HG02852 (cell line): ENCODE measurements around the gene EDEM1.
"Not testable (repeated sequence)": the region's sequence is repeated elsewhere in the genome, so short reads cannot be mapped to it uniquely, and the experiment has no call there.

ENCODE experiments used
- ATAC-seq: cut with Tn5 transposase; IDR thresholded peaks from one replicate; pipeline ENCODE4 v1.9.1; 2021; ENCODE audit warnings: mild to moderate bottlenecking, moderate library complexity; ENCODE audit not compliant: unreplicated experiment

Gene EDEM1

DNA sequence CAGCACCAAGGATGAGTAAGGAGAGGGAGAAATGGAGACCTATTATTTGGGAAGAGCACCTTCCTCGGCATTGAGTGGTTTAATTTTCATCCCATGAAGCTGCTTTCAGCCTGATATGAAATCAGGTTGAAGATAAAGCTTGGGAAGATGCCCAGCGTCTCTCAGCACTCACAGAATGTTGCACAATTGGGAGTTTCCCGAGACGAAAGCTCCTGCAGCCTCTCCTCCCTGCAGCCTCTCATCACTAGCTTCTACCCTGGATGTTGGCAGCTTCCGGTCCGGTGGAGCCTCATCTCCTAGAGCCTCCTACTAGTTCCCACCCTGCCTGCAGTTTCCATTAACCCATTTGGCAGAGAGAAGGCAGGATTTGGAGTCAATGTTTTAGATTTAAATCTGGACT is 40.3 kb downstream of the EDEM1 start:
- no peak for ATAC-seq

DNA sequence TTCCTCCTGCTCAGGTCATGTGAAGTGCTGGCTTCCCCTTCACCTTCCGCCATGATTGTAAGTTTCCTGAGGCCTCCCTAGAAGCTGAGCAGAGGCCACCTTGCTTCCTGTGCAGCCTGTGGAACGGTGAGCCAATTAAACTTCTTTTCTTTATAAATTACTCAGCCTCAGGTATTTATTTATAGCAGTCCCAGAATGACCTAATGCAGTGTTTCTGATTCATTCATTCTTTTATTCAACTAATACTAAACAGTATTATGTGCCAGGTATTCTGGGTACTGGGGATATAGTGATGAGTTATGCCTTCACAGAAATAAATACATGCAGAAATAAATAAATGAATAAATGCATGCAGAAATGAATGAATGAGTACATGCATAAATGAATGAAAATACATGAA is 41.9 kb downstream of the EDEM1 start:
- ATAC-seq, result no peak

DNA sequence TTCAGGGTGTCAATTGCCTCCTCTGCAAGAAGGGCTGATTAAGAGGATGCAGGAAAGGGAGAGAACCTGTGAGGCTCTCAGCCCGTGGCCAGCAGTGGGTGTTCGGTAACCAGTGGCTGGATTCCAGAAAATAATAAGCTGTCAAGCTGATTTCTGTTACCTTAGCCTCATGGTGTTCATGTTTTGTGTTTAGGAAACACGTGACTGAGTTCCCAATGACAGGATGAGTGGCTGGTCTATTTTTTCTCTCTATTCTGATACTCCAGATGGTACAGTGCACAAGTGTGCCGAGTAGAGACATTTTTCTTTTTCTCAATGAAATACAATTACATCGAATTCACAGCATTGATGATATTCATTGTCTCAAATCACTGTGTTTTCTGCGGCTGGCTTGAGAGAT is 43.6 kb downstream of the EDEM1 start:
- no peak for ATAC-seq

DNA sequence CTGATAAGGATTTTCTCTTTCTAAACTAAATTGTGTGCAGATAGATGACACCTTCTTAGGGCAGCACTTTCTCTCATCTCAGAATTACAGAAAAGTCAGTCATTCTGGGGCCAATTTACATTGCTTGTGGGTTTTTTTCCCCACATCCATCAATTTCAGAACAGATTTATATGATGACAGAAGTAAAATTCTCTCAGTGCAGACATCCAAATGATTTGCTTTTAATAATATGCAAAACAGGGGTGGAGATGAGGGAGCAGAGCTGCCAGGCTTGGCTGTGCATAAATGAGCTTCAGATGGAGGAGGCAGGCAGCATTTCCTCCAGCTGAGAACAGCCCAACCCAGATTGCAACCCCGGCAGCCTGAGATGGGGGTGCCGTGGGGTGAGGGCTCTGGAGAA is 44.0 kb downstream of the EDEM1 start:
- ATAC-seq, result no peak

DNA sequence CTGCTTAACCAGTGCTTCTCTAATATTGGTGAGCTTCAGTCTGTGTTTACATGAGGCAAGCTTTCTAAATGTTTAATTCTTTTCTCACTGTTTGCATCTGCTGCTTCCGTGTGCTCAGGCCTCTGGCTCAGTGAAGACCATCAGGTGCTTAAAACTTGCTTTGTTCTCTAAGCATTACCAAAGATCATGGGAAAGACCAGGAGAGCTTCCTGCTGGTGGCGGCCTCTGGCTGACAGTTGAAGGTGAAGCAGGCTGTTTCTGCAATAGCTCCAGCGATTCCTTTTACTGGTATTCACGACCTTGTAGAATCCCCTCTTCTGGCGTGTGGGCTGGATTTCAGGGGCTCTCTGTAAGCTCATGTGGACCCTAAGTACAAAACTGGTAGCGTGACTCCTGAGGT is 45.1 kb downstream of the EDEM1 start:
- no peak for ATAC-seq

DNA sequence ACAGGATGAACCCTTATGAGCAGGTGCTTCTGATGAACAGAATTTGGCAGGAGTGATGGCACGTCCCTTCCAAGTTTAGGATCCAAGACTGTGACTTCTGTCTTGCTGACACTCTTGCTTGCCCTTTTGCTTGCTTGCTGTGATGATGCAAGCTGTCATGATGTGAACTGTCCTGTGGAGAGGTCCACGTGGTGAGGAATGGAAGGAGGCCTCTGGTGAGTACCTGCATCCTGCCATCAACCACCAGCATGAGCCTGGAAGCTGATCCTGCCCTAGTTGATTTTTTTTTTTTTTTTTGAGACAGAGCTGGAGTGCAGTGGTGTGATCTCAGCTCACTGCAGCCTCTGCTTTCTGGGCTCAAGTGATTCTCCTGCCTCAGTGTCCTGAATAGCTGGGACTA is 45.5 kb downstream of the EDEM1 start:
- ATAC-seq, result no peak

DNA sequence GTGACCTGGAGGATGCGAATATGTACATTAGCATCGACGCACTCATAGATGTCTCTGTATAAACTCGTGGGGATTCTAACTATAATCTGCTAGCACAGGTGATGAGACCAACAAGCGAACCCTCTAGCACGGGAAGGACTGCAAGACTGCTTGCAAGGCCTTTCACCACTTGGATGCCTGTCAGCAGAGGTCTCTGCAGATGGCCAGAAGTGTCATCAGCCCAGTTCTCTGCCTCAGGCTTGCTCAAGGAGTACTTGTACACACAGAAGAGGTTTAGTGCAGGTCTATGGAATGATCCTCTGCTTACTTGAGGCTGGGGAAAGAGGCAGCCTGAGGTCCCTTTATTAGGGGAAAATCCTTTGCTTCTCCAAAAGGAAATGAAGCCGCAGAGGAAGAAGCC is 48.1 kb downstream of the EDEM1 start:
- ATAC-seq, result no peak

DNA sequence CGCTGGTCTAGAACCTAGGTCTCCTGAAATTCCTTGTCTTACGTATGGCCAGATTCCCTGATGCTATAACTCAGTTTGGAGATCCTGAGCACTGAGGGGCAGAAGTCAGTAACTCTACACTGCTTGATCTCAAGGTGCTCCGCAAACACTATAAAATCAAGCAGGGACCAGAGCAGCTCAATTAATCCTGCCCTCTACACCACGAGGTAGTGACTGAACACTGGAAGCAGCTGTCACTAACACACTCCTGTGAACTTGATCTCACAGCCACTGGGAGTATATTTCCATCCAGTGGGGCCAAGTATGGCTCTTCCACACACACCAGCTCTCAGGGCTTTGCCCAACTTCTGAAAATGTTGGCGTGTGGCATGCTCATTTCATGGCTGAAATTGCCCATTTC is 51.0 kb downstream of the EDEM1 start:
- no peak for ATAC-seq

DNA sequence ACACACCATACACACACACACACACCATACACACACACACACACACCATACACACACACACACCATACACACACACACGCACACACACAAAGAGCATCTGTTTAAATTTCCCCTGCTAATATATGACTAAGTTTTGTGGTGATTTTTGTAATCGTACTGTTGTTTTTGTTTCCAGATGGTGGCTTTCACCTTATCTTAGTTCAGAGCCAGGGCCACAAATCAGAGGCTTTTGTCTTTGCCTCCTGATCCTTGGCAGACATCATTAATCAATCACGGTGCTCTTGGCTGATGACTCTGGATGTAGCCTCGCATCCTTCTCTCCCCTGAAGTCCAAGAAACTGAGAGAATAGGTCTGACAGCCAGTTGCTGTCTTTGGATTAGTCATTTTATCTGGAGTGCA is 52.1 kb downstream of the EDEM1 start:
- no peak for ATAC-seq

DNA sequence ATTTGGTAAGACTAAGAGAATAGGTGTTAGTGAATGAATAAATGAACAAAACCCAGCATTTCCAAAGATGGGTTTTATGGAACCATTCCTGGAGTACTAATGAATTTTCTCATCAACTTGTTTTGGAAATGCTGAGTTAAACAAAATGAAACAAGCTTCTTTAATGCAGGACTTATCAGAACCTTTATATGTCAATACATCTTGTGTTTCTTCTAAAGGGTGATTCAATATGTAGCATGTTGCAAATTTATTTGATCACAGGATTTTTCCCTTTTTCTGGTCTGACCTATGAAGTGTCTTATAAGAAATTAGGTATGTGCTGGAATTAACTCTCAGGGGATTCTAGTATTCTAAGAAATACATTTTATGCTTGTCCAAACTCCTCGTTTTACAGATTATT is 53.2 kb downstream of the EDEM1 start:
- ATAC-seq, result no peak

DNA sequence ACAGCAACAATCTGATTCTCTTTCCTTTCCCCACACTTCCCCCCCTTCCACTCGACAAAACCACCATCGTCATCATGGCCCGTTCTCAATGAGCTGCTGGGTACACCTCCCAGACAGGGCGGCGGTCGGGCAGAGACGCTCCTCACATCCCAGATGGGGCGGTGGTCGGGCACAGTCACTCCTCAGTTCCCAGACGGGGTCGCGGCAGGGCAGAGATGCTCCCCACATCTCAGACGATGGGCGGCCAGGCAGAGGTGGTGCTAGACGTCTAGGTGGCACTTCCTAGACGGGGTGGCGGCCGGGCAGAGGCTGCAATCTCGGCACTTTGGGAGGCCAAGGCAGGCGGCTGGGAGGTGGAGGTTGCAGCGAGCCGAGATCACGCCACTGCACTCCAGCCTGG is 55.3 kb downstream of the EDEM1 start:
- not testable (repeated sequence) for ATAC-seq

DNA sequence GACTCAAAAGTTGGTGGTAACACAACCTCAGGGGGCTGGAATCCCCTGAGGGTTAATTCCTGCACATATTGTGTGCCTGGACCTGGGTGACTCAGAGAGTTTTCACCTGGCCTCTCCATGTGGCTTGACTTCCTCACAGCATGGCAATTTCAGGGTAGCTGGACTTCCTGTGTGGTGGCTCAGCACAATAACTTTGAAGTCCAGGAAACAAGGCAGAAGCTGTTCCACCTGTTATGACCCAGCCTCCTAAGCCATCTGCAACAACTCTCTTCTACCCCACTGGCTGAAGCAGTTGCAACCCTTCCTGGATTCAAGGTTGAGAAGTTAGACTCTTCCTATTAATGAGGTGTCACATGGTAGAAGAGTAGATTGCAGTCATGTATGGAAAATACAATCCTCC is 58.4 kb downstream of the EDEM1 start:
- ATAC-seq, result no peak

DNA sequence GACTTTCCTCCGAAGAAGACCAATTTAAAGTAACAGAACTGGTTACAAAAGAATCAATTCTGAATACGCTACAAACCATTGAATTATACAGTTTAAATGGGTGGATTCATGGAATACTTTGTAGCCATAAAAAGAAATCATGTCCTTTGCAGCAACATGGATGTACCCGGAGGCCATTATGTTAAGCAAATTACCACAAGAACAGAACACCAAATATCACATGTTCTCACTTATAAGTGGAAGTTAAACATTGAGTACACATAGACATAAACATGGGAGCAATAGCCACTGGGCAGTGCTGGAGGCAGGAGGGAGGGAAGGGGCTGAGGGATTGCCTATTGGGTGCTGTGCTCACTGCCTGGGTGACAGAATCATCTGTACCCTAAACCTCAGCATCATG is 61.3 kb downstream of the EDEM1 start:
- ATAC-seq, result no peak

DNA sequence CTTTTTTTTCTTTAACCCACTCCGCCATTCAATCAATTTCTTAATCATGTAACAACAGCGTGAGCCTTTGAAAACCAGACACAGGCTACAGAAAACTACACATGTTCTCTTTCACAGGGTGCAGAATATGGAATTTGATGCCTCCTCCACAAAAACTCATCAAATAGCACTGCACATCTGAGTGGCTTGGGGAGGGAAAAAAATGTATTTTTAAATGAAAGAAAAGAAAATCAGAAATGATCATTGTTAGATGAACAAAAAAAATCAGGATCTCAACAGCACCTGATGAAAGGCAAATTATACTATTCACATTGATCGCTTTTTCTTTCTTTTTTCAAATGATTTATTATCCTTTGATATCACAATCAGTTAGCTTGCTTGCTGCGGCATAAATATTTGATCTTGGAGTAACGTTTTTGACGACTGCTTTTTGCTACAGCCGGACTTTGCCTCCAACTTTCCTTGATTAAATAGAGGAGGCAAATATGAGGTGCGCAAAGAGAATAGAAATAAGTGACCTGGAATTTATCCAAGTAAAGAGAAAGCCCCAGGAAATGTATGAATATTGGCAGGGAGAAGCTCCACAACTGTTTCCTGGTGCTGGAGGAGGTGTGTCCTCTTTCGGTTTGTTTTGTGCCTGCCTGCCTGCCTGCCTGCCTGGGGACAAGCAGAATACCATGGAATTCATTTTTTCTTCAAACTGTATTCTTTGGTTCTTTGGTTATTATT is 63.1 kb downstream of the EDEM1 start:
- no peak for ATAC-seq

DNA sequence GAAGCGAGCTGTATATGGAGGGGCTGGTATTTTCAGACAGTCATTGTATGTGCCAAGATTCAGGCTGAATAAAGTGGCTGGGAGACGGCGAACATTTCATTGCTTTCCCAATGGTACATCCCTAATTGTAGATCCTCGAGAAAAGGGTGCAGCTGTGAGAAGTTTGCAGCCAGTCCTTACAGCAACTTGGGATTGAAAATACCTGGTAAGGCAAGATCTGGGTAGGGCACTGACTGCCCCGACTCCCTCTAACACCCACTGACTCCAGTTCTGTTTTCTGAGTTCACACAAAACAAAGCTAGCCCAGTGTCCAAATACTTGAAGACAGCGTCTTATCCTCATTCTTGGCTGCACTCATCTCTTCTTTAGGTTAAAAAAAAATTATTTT is 63.7 kb downstream of the EDEM1 start:
- ATAC-seq, result no peak

DNA sequence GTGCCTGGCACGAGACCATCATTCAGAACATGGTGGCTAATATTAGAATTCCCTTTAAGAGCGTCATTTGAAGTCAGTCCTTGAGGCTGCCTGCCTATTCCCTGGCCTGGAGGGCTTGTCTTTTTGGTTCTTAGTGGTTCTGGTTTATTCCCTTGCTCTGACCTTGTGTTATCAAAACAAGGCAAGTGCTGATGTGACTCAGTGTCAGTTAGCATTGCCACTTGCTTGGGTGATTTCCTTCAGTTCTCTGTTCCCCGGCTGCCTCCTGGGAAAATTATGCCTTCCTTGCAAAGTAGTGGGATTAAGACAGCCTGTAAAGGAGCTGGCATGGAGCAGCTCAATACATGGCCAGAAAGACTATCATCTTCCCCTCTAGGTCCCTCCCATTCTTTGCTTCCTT is 64.6 kb downstream of the EDEM1 start:
- ATAC-seq, result no peak

DNA sequence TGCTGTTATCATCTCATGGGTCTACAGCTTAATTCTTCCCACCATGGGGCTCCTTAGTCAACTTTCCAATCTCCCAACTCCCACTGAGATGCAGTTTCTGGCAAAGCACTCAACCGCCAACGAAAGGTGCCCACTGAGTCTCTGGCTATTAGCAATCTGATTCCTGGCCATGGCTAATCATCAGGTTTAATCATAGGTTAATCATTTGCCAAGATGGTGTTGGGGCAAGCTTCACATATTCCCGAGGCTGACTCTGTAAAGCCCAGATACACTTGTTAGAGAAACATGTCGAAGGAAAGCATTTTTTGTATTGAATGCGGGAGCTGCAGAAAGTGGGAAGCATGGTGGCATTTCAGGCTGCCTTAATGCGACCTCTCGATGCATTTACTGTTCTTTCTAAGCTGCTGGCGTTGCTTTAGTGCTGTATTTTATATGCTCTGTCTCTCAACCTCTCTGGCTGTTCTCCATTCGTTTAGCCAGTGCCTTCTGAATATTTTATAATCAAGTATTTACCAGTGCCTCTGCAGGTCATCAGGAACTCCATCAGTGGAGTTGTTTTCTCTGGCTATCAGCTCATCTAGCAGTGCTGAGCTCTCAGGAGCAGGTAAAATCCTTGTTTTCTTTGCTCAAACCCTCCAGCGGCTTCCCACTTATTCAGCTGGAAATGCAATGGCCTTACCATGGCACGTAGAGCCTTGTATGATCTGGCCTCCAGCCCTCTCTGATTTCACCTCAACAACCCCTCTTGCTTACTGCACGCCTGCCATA is 67.0 kb downstream of the EDEM1 start:
- no peak for ATAC-seq

DNA sequence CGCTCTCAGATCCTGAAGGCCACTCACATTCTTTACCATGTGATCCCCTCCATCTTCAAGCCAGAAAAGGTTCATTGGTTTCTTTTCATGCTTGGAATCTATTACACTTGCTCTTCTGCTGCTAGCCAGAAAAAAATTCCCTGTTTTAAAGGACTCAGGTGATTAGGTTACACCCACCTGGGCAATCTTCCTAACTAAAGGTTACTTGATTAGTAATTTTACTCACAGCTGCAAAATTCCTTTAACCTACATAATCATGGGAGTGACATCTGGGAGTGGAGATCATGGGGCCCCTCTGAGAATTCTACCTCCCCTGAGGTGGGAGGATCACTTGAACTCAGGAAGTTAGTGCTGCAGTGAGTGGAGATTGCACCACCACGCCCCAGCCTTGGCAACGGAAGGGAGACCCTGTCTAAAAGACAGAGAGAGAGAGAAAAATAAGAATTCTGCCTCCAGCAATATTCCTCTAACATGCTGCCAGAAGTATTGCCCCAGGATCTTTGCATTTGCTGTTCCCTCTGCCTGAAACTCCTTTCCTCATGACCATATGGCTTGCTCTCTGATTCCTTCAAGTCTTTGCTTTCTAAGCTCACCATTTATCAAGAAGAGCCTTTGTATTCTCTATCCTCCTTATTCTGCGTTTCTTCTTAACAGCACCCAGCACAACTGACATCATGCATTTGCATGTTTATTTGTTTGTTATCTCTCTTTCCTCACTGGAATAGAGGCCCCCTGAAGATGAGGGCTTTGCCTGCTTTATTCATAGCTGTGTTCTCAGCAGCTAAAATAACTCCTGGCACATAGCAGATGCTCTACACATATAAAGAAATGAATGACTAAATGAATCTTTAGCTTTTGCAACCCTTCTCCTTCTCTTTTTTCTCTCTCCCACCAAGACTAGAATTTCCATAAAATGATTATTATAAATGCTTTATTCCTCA is 68.2 kb downstream of the EDEM1 start:
- ATAC-seq, result no peak

DNA sequence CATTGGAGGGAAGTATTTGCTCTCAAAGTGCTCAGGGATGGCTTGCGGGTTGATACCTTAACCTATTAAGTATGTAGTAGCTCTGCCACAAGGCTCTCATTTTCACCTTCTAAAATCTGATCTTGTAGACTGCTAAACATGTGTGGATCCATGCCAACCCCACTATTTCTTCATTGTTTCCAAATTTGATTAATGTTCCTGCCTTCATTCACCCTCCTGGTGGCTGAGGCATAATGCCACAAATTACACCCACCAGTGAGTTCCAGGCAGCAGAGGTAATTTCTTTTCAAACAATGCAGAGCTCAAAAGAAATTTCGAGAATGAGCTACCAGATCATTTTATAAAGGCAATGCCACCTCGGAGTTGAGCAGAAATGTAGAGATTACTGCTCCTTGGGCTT is 71.0 kb downstream of the EDEM1 start:
- no peak for ATAC-seq

DNA sequence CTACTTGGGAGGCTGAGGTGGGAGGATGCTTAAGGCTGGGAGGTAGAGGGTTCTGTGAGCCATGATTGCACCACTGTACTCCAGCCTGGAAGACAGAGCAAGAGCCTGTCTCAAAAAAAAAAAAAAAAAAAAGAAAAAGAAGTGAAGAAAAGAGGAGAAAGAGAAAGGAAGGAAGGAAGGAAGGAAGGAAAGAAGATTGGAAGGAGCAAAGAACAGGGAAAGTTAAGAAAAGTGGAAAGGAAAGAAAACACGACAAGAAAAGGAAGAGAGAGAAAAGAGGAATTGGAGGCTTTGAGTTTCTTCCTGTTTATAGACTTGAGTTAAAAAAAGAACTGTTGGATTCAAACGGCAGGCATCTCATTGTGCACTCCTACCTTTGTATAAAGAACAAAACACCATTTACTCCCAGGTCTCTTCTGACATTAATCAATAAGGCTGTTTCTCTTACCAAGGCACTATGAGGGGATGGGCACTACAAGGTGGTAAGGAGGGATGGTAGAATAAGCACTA is 73.5 kb downstream of the EDEM1 start:
- ATAC-seq, result no peak

DNA sequence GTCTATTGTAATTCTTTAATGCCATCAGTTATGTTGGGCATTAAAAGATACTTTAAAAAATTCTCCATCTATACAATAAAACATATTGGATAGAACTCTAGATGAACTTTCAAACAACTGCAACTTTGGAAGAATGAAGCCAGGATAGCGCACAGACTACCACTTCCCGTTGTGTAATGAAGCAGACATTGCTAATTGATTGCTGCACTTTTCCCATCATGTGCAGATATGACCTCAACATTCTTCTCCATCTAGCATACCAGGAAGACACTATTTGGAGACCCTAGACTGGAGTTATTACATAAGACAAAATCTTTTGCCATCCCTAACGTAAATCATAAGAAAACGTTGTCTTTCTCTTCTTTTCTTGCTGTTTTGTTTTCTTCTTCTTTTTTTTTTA is 75.0 kb downstream of the EDEM1 start:
- ATAC-seq, result no peak
